Gastroesophageal sphincter (tissue), 3 donors: ENCODE data around the gene AFAP1.

Source experiments
- POLR2A ChIP-seq, 2 donors: fragments of 450-650 bp; IDR thresholded peaks; one replicate each; pipeline ENCODE4 v1.6.1; 2017; ENCODE audit warnings: antibody characterized with exemption in 2 of 2, mild to moderate bottlenecking in 2 of 2, moderate library complexity in 1 of 2
- TF ChIP-seq, protein P1 (sequence below), 4 experiments: fragments of 200-600 bp in 2 of 4; fragments of 450-650 bp in 2 of 4; sonication (generic) in 1 of 4; IDR thresholded peaks; one replicate each; pipeline ENCODE4 v1.5.1; 2017 to 2019; ENCODE audit warnings: antibody characterized with exemption in 4 of 4, mild to moderate bottlenecking in 2 of 4, moderate library complexity in 2 of 4

DNA sequence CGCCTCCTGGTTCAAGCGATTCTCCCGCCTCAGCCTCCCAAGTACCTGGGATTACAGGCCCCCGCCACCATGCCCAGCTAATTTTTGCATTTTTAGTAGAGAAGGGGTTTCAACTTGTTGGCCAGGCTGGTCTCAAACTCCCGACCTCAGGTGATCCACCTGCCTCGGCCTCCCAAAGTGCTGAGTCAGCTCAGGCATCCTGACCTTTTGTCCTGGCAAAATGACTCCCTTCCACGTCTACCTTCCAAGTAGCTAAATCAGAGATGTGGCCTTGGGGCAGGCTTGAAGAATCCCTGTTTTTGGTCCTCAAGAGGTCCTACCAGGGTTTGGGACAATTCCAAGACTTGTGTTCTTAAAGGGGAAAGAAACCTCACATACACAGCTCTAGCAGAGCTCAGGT, 12.8 kb downstream of the AFAP1 start:
- TF ChIP-seq, protein P1, sequence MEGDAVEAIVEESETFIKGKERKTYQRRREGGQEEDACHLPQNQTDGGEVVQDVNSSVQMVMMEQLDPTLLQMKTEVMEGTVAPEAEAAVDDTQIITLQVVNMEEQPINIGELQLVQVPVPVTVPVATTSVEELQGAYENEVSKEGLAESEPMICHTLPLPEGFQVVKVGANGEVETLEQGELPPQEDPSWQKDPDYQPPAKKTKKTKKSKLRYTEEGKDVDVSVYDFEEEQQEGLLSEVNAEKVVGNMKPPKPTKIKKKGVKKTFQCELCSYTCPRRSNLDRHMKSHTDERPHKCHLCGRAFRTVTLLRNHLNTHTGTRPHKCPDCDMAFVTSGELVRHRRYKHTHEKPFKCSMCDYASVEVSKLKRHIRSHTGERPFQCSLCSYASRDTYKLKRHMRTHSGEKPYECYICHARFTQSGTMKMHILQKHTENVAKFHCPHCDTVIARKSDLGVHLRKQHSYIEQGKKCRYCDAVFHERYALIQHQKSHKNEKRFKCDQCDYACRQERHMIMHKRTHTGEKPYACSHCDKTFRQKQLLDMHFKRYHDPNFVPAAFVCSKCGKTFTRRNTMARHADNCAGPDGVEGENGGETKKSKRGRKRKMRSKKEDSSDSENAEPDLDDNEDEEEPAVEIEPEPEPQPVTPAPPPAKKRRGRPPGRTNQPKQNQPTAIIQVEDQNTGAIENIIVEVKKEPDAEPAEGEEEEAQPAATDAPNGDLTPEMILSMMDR (IDR thresholded peaks at IDR 0.05) = no peak
- TF ChIP-seq POLR2A (IDR thresholded peaks at IDR 0.05) = no peak
